Activated CD4-positive, alpha-beta T cell treated with anti-CD3 and anti-CD28 coated beads, Interleukin-2, amount 50 U/mL, for 24 hours (primary cell): ENCODE measurements around the gene MYH6.
"Not testable (repeated sequence)": the region's sequence is repeated elsewhere in the genome, so short reads cannot be mapped to it uniquely, and the experiment has no call there.

ENCODE experiments used
- DNase-seq, 2 donors: peaks; one replicate each; pipeline ENCODE4 v3.0.0-alpha.2; 2020; ENCODE audit warnings: low read depth in 1 of 2, low spot score in 1 of 2

MYH6 gene

DNA sequence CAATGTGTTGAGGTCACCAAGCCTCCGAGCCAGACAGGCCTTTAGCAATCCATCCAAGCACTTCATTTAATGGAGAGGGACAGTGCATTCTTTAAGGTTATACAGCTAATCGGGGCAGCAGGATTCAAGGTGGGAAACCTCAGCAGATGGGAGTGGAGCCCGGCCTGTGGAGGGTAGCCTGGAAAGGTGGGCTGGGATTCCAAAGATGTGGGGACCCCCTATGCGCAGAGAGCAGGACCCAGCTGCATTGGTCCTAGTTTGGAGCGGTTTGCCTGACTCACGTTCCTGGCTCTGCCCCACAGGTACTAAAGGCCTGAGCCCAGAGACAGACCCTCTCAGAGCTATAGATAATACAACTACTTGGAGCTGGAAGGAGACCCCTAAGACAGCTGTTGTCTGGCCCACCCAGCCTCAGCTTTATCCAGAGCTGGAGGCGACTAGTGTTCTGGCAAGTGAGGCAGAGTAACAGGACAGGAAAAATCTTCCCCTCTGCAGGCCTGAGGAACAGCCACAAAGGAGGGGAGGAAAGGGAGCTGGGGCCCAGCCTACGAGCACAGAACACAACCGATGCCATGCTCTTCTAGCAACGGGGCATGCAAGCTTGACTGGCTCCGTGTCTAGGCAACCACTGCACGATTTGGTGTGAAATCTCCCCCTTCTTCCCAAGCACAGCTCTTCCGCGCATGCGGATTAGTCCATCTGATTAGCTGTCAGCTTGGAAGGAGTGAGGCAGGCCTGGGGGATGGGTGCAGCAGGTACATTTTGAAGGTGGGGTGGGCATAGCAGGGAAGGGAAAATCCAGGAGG, 28.5 kb upstream of the MYH6 start:
- DNase-seq: no peak

- no peak for DNase-seq
Observed at GRCh38 chr14:23435543-23436326, 27.7 kb upstream of the MYH6 start, which contains the start of gene MYH7. TSS of gene MYH7 (minus strand) at chr14:23435660. CDS start at chr14:23433732, 1,928 bp downstream.

DNA sequence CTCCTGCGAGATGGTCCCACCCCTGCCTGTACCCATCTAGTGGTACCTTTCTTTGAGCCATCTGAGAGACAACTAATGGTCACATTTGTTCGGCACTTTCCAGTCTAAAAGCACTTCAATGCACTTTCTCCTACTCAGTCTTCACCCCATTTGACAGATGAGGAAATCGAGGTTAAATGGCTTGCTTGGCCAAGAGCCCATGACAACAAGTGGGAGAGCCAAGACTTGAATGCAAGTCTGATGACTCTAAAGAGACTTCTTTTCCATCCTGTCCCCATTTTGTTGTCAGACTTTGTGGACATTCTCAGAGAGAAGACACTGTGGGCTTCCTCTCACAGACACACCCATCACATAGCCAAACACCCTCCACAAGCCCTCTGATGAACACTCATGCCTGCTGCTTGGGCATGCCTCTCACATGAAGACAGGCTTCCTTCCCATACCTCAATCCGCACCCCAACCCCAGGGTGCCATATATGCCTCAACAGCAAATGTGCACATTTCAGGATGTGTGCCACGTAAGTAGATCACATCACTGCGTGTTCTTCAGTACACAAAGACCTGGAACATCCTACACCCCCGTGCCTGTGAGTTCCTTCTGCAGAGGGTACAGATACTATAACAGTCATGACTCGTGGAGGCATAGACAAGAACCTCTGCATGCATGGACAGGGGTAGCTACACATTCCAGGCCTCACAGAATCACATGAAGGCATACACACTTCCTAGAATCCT, 26.6 kb upstream of the MYH6 start:
- DNase-seq: no peak

DNA sequence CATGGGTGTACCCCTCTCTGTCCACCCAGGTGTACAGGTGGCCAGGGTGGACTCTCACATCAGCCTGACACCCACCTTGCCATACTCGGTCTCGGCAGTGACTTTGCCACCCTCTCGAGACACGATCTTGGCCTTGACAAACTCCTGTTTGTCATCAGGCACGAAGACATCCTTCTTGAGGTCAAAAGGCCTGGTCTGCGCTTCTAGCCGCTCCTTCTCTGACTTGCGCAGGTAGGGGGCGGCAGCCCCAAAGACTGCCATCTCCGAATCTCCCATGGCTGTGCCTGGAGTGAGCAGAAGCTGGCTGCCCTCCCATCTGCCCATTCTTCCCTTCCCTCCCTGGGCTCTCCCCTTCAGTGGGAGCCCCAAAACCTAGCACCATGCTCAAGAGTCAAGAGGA, 25.4 kb upstream of the MYH6 start:
- no peak for DNase-seq

- DNase-seq: no peak
Observed at GRCh38 chr14:23432946-23433345, 24.9 kb upstream of the MYH6 start.

GRCh38 chr14:23432102-23432925, 24.2 kb upstream of the MYH6 start:
- DNase-seq: no peak

- DNase-seq: no peak
Observed at GRCh38 chr14:23431486-23431885, 23.4 kb upstream of the MYH6 start.

DNA sequence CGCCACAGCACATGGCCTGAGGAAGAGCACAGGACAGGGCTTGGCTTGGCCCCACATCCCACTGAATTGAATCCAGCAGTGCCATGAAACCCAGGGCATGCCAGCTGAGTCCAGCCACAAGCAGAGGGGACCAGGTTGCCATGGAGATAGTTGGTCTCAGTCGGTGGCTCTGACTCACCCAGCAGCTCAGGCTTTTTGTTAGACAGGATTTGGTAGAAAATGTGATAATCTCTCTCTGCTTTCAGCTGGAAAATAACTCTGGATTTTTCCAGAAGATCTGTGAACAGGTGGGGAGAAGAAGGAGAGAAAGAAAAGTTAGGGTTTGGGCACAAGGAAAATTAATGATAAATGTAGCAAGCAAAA, 22.6 kb upstream of the MYH6 start:
- no peak for DNase-seq

DNA sequence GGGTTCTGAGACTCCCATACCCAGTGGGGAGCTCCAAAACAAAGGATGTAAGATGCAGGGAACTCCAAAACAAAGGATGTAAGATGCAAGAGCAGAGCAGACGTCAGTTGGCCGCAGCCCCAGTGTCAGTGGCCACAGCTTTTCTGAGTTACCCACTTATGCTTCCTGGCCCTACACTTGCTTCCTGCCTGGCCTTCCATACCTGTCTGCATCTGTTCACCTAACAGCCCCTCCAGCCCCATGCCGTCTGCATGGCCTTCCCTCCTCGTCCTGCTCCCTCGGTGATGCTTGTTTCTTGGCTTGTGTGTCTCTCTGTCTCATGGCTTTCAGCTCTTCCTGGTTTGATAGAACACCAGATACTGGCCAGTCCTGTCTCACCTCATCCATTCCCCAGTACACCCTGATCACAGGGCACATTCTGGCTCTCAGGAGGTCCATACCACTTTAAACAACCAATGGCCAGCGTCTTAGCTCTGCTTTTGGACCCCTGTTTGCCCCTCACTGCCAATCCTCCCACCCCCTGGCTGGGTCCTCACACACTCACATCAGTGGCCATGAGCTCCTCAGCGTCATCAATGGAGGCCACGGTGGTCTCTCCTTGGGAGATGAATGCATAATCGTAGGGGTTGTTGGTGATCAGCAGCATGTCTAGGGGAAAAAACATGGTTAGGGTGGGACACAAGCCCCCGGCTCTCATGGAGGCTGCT, 22.1 kb upstream of the MYH6 start:
- DNase-seq: no peak

DNA sequence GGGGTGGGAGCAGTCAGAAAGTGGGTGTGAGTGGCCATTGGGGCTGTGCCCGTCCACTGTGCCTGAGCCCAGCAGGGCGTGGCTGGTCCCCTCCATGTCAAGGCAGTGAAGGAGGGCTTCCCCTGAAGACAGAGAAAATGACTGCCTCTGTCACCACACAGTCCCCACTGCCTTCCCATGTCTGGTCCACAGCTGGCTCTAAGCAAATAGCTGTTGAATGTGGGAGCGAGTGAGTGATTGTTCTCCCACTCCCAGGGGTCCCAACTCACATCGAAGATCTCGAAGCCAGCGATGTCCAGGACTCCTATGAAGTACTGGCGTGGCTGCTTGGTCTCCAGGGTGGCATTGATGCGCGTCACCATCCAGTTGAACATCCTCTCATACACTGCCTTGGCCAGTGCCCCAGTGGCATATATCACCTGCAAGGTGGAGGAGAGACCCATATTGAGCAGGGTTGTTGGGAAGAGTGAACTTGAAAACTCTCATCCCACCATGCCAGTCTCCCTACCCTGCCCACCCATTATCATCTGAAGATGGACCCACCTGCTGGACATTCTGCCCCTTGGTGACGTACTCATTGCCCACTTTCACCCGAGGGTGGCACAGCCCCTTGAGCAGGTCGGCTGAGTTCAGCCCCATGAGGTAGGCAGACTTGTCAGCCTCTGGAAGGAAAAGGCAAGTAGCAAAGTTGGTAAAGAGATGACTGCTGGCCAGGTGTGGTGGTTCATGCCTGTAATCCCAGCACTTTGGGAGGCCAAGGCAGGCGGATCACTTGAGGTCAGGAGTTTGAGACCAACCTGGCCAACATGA, 20.8 kb upstream of the MYH6 start:
- no peak for DNase-seq

DNA sequence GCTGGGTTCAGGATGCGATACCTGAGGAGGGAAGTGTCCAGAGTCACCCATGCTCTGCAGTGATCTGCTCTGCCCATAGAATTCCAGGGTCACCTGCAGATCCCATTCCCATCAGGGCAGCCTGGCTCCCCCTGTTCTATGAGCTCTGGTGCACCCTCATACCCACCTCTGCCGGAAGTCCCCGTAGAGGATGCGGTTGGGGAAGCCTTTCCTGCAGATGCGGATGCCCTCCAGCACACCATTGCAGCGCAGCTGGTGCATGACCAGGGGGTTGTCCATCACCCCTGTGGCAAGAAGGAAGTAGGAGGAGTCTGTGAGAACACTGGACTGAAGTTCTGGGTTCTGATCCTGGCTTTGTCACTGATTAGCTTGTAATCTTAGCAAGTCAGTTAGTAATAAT, 17.7 kb upstream of the MYH6 start:
- DNase-seq: not testable (repeated sequence)

GRCh38 chr14:23425169-23425568, 17.1 kb upstream of the MYH6 start:
- no peak for DNase-seq

DNA sequence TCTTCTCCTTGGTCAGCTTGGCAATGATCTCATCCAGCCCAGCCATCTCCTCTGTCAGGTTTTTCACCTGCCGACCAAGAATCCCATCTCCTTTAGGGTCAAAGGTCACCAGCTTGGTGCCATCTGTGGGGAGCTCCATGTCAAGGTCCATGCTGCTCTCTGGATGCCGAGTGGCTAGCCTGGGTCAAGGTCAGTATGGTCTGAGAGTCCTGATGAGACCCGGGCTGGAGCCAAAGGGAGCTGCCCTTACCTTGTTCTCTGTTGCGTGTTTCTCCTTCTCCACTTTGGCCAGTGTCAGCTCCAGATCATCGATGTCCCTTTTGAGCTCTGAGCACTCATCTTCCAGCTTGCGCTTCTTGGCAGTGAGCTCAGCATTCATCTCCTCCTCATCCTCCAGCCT, 15.6 kb upstream of the MYH6 start:
- DNase-seq: no peak

GRCh38 chr14:23421594-23421993, 13.5 kb upstream of the MYH6 start:
- no peak for DNase-seq

DNA sequence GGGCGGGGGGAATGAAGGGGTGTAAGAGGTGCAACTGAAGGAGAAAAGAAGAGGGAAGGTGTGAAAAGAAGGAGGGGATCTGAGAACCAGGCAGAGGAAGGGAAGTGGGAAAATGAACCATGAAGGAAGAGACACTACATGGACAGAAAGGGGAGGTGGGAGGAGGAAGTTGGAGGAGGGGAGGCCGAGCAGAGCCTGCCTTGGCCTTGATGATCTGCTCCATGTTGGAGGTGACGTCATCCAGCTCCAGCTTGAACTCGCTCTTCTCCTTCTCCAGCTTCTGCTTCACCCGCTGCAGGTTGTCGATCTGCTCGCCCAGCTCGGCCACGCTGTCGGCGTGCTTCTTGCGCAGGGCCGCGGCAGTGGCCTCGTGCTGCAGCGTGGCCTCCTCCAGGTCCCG, 11.6 kb upstream of the MYH6 start:
- not testable (repeated sequence) for DNase-seq

DNA sequence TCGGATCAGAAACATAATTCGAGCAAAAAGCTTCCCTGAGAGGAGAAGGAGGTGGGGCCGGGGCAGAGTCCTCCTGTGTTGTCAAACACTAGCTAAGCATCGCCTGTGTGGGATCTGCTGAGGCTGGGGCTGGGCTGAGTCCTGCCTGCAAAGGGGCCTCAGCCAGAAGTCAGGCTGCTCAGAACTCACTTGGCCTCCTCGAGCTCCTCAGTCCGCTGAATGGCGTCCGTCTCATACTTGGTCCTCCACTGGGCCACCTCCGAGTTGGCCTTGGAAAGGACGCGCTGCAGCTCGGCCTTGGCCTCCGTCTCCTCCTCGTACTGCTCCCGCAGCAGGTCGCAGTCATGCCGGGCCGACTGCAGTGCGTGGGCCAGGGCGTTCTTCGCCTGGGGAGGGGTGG, 9.9 kb upstream of the MYH6 start:
- no peak for DNase-seq

GRCh38 chr14:23417269-23417668, 9.2 kb upstream of the MYH6 start:
- not testable (repeated sequence) for DNase-seq

DNA sequence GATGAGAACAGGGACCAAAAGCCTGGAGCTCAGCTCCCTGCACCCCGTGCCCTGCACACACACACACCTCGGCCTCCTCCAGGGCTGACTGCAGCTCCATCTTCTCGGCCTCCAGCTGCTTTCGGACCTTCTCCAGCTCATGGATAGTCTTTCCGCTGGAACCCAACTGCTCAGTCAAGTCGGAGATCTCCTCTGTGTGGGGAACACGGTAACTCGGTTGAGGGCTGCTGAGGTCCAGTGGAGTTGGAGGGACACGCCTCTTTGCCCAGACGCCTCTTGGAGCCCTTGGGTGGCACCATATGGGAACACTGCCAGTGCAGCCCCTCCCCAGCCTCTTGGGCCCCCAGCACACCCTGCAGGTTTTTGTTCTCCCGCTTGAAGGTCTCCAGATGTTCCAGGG, 8.7 kb upstream of the MYH6 start:
- no peak for DNase-seq
